NCI-H1417 (cell line): ENCODE measurements around the gene NECTIN4.
A peak's percentile ranks its signal among the peaks of the same experiment; 100 is the strongest.
"Not testable (repeated sequence)": the region's sequence is repeated elsewhere in the genome, so short reads cannot be mapped to it uniquely, and the experiment has no call there.

Source experiments
- DNase-seq, 3 experiments: peaks; one replicate each; lab custom pipeline; 2025; lab: John Stamatoyannopoulos, UW

Gene NECTIN4

DNA sequence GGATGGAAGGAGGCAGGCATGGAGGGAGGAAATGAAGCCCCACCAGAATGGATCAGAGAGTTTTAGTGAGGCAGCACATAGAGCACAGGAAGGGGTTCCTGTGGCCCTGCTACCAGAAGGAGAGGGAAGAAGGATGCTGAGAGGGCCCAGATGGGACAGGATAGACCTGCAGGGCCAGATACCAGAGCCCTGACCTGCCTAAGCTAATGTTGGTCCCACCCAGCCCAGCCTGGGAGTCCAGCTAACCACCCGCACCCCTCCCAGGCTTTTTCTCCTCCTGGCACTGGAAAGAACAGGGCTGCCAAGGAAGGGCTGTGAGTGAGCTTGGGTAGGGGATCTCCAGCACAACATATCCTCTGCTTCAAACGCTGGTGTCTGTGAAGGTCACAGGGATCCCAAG lies 6.9 kb downstream of the NECTIN4 start:
- DNase-seq = no peak

DNA sequence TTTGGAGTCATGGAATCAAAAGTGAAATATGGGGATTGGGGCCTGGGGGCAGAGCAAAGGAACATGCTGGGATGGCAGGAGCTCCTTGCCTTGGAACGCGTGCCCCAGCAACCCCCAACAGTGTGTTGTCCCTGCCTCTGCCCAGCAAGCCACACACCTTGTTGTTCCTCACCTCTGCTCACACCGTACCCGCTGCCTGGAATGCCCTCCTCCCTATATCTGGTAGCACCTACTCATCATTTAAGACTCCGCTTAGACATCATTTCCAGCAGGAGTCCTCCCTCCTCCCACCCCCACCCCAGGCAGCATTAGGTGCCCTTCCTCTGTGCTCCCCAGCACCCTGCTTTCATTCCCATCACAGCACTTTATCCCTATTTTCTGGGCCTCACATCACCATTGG lies 7.8 kb downstream of the NECTIN4 start:
- DNase-seq = no peak

DNA sequence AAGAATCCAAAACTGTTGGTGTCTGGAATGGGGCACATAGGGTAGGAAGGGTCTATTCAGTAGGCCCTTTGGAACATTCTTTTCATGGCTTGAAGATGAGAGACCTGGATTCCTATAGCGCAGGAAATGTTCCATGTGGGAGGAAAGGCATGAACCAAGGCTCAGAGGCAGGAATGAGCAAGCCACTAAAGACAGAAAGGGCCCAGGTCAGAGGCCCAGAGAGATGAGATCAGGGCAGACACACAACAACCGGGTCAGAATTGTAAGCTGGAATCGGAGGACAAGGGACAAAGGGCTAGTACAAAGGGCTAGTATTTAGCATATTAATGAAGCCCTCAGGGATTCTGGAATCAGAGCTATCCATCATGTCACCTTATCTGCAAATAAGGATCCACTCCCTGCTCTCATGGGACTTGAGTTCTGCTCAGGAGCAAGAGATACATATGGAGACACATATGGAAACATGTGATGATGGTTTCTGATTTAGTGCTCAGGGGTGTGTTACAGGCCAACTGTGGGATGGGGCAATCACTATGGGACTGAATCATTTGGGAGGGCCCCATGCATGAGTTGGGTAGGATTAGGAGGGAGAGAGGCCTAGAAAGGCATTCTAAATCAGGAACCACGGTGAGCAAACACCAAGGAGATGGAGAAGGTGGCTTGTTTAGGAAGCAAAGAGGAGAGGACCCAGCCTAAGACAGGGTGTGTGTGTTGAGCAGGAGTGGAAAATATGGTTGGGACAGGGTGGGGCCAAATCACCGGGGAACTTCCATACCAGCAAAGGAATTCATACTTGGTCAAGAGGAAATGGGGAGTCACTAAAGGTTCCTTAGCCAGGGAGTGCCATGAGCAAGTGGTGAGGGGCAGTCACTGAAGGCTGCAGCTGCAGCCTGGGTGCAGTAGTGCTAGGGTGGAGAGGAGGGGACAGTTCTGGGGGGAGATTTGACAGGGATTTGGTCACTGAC lies 8.6 kb downstream of the NECTIN4 start:
- DNase-seq = no peak

DNA sequence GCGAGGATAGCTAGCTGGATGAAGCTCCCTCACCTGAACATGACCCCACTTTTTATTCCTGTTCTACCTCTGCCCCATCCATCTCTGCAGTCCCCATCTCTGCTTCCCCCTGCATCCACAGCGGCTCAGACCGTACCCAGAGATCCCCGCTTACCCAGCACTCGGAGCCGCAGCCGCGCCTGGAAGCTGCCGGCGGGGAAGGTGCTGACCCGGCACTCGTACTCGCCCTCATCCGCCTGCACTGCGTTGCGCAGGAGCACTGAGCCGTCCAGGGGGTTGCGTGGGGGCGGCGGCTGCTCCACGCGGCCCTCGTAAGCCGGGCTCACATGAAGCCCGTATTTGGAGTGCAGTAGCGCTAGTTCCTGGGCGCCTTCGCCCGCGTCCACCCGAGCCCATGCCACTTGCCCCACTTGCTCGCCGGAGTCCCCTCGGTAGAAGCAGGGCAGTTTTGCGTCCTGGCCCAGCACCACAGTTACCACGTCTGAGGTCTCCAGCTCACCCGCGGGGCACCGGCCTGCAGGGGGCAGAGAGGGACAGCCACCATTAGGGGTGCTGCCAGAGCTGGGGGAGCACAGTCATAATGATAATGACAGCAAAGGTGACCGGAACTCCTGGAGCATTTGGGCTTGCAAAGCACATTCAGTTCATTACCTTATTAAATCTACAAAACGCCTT lies 9.8 kb downstream of the NECTIN4 start:
- DNase-seq = no peak

DNA sequence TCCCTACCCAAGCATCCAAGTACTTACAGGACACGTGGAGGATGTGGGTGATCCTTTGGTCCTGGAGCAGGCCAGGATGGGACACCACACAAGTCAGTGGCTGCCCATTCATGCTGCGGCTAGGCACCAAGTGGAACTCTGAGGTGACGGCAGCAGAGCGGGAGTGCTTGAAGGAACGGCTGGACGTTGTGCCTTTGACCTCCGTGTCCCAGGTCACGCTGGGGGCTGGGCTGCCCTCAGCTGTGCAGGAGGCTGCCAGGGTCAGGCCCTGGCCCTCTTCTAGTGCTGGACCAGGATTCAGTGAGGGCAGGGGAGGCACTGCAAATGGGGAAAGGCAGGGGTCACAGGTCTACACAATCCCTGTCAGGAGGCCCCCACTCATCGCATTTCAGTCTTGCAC lies 11.9 kb downstream of the NECTIN4 start:
- no peak for DNase-seq

DNA sequence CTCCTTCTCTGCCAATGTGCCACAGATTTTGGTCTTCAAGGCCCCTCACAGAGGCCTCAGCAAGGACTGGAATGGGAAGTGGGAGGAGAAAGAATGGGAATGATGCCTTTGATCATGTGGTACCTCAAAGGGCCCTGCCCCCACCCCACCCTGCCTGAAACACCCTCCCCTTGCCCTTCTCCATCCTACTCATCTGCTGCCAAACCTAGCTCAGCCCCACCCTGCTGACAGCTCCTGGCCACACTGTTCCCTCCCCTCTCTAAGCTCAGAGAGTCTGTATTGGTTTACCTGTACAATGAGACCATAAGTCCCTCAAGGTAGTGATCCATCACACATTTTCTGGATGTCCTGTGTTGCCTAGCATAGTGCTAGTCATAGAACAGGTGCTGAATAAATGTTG lies 12.9 kb downstream of the NECTIN4 start:
- DNase-seq = no peak

DNA sequence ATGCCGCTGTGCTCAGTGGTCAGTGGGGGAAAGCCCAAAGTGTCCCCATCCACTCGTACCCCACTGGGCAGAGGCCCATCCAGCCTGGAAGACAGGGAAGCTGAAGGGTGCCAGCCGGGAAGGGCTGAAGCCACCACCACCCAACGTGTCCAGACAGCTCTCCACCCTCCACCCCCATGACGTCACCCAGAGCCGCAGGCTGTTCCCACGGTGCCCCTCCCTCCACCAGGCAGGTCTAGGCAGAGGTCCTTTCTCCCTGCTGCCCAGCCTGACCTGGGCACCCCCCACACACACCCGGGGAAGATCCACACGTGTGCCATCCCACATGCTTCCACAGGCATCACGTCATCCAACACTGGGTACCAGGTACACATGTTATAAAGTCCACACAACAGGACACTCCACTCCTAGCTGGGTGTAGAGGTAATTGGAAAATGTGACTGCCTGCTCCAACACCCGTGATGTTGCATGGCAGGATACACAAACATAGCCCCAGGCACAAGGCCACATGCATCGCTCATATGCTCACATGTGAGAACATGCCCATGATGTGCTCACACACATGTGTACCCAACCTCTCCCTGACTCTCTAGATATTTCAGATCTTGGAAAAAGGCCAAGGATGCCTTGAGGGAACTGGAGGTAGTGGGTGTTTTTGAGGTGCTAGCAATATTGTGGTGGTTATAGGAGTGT lies 14.5 kb downstream of the NECTIN4 start:
- peak in 2 of 3 experiments; percentile 40 to 52 for DNase-seq

DNA sequence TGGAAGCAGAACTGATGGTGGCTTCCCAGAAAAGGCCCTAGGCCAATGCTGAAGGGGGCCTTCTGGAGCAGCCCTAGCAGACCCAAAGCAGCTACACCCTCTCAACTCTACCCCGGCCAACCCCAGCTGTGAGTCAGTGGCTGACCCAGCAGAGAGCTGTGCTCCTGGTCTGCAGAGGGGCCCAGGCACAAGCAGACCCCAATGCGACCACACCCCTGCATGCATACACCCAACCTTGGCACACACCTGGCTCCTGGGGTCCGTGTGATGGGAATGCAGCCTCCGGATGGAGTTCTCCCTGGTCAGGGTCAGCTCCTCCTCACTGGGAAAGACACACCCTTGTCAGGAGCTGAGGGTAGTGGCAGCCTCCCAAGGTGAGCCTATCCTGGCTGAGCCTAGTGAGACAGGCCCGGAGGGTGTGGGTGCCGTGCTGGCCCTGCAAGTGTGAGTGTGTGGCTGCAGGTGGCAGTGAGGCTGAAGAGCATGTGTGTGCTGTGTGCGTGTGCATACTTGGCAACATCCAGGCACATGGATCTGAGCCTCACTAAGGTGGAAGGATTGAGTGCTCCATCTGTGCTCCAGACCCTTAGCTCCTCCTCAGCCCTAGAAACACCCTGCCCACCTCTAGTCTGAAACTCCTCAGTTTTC lies 15.8 kb downstream of the NECTIN4 start:
- DNase-seq = no peak

DNA sequence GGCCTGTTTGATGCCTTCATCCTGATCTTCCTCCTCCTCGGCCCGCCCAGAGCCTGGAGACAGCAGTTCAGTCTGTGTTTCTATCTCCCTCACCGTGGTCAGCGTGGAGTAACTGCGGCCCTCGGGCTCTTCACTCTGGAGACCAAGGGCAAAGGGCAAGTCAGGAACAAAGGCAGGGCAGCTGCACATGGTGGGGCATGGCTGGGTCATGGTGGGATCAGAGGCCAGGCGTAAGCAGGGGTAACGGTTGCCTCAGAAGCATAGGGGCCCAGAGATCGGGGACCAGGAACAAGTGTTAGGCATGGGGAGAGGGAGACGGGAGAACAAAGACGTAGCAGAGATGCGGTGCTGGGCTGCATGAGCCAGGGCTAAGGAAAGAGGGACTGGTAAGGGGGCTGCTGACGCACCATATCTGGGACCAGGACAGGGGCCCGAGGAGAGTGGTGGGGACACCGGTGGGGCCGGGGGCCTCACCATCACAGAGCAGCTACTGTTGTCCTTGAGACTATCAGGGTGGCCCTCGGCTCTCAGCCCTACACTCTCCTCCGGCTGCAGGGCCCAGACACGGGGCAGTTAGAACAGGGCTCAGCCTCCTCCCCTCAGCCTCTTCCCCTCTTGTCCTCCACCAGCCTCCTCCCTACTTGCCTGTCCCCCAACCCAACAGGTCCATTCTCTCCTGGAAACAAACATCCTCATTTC lies 16.5 kb downstream of the NECTIN4 start:
- DNase-seq = no peak

DNA sequence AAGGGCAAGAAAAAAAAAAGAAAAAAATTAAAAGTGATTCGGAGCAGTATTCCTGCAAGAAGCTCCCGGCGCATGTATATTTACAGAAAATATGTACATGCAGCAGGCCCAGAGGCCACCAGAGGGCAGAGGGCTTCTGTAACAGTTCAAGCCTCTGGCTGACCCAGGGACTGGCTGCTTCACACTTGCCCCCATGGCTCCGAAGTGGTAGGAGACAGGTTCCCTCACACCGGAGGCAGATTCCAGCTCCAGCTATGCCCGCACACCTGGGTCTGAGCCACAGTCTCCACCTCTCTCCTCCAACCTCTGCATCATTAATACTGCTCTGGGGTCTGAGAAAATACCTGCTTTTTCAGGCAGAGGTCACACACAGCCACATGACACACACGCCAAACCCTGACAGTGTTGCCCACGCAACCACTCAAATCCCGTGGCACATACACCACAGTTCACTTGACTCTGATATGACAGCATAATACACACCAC lies 17.4 kb downstream of the NECTIN4 start:
- DNase-seq = peak in 2 of 3 experiments; percentile 4 to 45

DNA sequence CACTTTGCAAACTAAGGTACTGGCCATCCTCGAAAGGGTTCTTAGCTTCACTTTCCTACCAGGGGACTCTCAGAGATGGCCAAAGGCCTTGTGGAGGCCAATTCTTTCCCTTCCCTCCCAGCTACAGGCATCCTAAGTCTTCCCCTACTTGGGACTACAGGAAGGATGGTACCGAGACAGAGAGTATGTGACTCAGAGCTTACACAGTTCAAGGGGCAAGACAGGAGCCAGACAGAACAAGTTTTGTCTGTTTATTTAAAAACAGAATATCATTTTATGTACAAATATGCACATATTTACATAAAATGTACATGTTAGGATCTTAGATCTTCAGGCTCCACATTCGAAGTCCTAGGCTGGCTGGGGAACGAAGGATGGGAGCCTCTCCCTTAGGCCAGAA lies 18.6 kb downstream of the NECTIN4 start:
- no peak for DNase-seq

DNA sequence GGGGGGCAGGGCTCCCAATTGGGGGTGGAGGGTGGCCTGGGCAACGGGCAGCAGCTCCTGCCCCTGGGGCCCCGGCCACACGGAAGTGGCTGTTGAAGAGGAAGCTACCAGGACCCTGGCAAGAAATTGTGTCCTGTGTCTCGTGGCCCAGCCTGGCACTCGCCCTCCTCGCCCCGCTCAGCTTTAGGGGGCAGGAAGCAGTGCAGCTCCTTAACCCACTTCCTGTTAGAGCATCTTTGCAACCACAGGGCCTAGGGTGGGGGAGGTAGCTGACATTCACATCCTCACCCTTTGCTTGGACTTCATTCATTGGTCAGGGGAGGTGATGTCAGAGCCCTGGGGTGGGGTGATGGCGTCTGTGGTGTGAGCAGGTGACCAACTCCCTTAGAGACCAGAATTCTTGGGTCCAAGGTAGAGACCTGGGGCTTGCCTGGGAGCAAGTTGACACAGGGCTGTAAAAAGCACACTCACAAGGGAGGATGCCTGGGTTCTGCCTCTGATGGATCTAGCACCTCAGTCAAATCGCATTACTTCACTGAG lies 19.6 kb downstream of the NECTIN4 start, which contains the start of gene ARHGAP30:
Gene ARHGAP30, minus strand, starts transcription at position 161 of the 540 bp plus-strand sequence. CDS start 267 bp downstream, outside the sequence.
- no peak for DNase-seq

DNA sequence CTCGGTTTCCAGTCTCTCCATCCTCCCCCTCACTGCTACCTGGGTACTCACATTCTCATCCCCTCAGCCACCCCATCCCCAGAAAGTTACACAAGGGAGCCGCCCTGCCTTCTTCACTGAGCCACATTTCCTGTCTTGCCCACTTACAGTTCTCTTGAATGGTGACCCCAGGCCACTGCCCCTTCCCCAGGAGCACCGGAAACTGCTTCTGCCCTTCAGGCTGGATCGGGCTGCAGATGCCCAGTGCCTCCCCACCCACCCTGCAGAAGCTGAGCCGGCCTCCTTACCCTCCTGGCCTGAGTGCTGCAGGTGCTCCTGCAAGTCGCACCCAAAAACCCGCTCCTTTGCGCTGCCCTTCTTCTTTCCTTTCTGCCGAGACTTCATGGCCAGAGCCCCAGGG lies 20.1 kb downstream of the NECTIN4 start:
- no peak for DNase-seq

DNA sequence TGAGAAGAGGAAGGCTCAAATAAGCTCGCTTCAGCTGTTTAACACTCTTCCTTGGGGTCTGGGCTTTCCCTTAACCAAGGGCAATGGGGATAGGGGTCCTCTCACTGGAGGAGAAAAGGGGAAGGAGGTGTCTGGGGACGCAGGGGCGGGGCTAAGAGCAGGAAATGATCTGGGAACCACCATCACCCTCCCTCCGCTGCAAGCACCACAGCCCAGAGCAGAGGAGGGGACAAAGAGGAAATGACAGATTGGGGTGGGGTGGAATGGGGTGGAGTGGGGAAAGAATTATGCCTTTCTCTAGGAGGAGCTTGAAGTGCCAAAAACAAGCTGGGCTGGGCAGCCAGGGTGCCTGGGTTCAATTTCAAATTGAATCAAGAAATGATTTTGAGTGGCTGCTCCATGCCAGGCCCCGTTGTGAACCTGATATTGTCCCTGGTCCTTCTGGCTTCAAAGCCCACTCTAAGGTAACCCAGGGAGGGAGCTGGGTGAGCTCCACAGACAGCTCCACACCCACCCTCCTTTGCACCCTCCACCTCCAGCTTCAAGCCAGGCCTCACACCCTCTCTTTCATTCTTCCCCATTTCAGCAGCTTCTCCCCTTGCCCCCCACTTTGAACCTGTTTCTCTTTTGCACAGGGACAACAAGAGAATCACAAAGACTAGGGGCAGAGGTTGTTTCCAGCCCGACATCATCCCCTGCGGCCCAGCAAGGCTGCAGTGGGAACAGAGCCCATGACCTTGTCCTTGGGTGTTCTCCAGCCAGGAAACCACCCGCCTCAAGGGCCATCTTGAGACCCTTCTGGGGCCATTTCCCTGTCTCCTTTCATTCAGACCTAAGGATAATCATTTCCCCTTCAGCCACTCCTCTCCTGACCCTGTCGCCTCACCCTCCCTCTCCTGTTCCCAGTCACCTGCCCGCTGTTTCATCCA lies 20.8 kb downstream of the NECTIN4 start:
- no peak for DNase-seq

DNA sequence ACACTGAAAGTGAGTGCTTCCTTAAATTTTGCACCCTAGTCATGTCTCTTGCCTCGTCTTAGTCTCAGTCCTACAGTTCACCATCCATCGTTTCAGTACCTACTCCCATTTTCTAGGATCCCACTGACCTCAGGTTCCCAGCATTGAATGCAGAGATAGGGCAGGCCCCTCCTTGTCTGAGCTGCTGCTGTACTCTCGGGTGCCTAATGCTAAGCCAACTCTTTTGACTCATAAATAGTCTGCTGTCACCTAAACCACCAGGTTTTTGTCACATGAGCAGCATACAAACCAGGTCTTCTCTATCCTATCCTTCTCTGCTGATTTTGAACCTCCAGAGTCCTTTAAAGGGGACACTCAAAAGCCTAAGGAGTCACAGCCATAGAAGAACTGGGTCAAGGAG lies 22.7 kb downstream of the NECTIN4 start:
- DNase-seq = no peak

DNA sequence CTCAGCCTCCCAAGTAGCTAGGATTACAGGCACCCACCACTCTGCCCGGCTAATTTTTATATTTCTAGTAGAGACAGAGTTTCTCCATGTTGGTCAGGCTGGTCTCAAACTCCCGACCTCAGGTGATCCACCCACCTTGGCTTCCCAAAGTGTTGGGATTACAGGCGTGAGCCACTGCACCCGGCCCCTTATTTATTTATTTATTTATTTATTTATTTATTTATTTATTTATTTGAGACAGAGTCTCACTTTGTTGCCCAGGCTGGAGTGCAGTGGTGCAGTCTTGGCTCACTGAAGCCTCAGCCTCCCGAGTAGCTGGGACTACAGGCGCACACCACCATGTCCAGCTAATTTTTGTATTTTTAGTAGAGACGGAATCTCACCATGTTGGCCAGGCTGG lies 23.7 kb downstream of the NECTIN4 start:
- not testable (repeated sequence) for DNase-seq

DNA sequence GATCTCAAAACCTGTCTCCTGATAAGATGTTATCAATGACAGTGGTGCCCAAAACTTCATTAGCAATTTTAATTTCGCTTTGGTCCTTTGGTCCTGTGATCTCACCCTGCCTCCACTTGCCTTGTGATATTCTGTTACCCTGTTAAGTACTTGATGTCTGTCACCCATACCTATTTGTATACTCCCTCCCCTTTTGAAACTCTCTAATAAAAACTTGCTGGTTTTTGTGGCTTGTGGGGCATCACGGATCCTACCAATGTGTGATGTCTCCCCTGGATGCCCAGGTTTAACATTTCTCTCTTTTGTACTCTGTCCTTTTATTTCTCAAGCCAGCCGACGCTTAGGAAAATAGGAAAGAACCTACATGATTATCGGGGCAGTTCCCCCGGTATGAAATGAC lies 25.4 kb downstream of the NECTIN4 start:
- DNase-seq = not testable (repeated sequence)

DNA sequence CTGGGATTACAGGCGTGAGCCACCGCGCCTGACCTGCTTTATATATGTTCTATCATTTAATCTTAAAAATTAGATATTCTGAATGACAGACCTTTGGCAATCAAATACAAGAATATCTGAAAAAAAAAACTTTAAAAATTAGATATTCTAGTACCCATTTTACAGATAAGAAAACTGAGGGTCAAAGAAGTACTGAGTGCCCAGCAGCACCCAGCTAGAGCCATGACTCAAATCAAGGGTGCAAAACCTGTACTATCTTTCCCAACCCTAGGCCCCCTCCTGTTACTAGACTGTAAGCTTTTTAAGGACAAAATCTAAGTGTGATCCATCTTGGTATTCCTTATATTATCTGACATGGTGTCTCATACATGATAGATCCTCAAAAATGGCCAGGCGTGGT lies 27.9 kb downstream of the NECTIN4 start:
- no peak for DNase-seq

DNA sequence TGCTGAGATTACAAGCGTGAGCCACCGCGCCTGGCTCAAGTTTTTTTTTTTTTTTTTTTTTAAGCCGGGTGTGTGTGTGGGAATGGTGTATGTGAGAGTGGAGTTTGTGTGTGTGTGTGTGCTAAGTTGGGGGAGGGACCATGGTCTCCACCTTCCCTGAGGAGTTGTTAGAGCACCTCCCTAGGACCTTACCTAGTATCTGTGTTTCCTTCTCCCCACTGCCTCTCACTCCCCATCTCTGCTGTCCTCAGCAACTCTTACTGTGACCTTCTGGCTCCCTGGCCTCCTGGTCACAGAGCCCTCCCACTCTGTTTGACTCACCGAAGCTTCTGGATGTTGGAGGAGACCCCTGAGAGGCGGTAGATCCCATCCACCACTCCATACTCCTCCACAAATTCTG lies 30.1 kb downstream of the NECTIN4 start:
- no peak for DNase-seq

DNA sequence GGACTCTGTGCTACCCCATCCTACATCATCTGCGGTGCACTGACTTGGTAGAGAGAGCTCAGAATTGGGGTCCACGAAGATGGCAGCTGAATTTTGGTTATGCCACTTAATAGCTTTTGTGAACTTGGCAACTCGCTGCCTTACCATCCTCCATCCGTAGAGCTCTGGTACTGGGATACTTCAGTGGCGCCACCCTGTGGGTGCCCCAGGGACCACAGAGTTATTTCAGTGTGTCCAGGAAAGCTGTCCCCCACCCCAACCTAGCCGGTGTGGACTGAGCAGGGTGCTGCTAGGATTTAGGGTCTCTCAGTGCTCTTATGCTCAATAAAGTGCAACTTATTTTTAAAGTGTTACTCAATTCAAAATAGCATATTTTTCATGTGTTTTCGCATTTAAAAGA lies 34.6 kb downstream of the NECTIN4 start:
- DNase-seq = no peak
